Parathyroid adenoma (tissue), 2 donors: ENCODE results near the gene AHSG.
"Not testable (repeated sequence)": the region's sequence is repeated elsewhere in the genome, so short reads cannot be mapped to it uniquely, and the experiment has no call there.

ENCODE experiments used
- H2AFZ ChIP-seq: fragments of 300-600 bp; sonication (generic); one replicate; pipeline ENCODE4 v1.7.0; 2017; ENCODE audit warnings: antibody characterized with exemption, mild to moderate bottlenecking
- H3K27ac ChIP-seq: fragments of 300-600 bp; sonication (generic); one replicate; pipeline ENCODE4 v1.7.0; 2017
- H3K27me3 ChIP-seq: fragments of 300-600 bp; sonication (generic); one replicate; pipeline ENCODE4 v1.7.0; 2017; ENCODE audit warnings: low read length; ENCODE audit not compliant: control insufficient read depth, insufficient read depth
- H3K36me3 ChIP-seq: fragments of 300-600 bp; sonication (generic); one replicate; pipeline ENCODE4 v1.7.0; 2017; ENCODE audit warnings: low read length; ENCODE audit not compliant: control insufficient read depth, insufficient read depth
- H3K4me1 ChIP-seq: fragments of 300-600 bp; sonication (generic); one replicate; pipeline ENCODE4 v1.7.0; 2017; ENCODE audit warnings: control low read depth
- H3K4me2 ChIP-seq: fragments of 300-600 bp; sonication (generic); one replicate; pipeline ENCODE4 v1.7.0; 2017; ENCODE audit warnings: low read length
- H3K4me3 ChIP-seq: fragments of 300-600 bp; sonication (generic); one replicate; pipeline ENCODE4 v1.7.0; 2017; ENCODE audit warnings: low read depth, low read length
- H3K79me2 ChIP-seq: fragments of 300-600 bp; sonication (generic); one replicate; pipeline ENCODE4 v1.7.0; 2017; ENCODE audit warnings: control low read depth
- H3K9ac ChIP-seq: fragments of 300-600 bp; sonication (generic); one replicate; pipeline ENCODE4 v1.7.0; 2017; ENCODE audit warnings: mild to moderate bottlenecking
- H3K9me3 ChIP-seq: fragments of 300-600 bp; sonication (generic); one replicate; pipeline ENCODE4 v1.7.0; 2017; ENCODE audit warnings: low read length; ENCODE audit not compliant: control insufficient read depth
- TF ChIP-seq, protein P1 (sequence below): fragments of 300-600 bp; sonication (generic); IDR thresholded peaks from one replicate; pipeline ENCODE4 v1.7.0; 2017; ENCODE audit warnings: antibody characterized with exemption, mild to moderate bottlenecking
- donor health status: primary hyperparathyroidism.

Gene AHSG, protein sequence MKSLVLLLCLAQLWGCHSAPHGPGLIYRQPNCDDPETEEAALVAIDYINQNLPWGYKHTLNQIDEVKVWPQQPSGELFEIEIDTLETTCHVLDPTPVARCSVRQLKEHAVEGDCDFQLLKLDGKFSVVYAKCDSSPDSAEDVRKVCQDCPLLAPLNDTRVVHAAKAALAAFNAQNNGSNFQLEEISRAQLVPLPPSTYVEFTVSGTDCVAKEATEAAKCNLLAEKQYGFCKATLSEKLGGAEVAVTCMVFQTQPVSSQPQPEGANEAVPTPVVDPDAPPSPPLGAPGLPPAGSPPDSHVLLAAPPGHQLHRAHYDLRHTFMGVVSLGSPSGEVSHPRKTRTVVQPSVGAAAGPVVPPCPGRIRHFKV

DNA sequence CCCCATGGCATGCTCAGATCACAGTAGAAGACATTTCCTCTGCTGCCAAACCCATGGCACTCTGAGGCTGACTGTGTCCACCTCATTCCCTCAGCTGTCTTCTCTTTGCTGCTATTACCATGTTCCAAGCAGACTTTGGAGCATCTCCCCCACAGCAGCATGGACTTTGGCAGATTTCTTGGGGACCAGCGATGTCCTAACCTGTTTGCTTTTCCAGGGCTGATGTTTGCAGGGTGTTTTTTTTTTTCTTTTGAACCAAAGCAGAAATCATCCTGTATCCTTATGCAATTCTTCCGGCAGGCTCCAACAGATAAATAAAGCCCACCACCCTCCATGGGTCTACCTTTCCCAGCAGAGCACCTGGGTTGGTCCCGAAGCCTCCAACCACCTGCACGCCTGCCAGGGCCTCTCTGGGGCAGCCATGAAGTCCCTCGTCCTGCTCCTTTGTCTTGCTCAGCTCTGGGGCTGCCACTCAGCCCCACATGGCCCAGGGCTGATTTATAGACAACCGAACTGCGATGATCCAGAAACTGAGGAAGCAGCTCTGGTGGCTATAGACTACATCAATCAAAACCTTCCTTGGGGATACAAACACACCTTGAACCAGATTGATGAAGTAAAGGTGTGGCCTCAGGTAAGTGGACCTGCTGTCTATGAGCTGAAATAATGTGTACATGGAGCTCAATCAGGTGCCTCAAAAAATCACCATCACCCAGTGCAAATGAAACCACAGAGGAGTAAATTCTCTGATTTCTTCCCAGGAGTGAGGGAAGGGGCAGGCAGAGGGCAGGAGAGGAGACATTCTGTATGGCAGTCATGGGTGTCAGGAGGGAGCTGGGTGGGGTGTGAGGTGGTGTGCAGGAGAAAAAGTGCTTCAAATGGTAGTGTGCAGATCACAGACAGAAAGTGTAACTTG is at the start of gene AHSG:
Gene AHSG, plus strand, starts transcription at position 340 of the 916 bp plus-strand sequence. Its CDS starts 82 bp downstream, at position 422.
- Histone ChIP-seq H3K27me3 (no peaks in the 10 kb centered on the region), H3K36me3 (no peaks in the 10 kb centered on the region), H2AFZ (no peak within 1 kb of the TSS), H3K4me3 (no peak within 1 kb of the TSS), H3K9me3 (no peaks in the 10 kb centered on the region), H3K79me2 (no peaks in the 10 kb centered on the region), H3K4me1 (no peaks in the 10 kb centered on the region), H3K9ac (no peak within 1 kb of the TSS), H3K27ac (no peak within 1 kb of the TSS), H3K4me2 (no peak within 1 kb of the TSS)
- TF ChIP-seq, protein P1, sequence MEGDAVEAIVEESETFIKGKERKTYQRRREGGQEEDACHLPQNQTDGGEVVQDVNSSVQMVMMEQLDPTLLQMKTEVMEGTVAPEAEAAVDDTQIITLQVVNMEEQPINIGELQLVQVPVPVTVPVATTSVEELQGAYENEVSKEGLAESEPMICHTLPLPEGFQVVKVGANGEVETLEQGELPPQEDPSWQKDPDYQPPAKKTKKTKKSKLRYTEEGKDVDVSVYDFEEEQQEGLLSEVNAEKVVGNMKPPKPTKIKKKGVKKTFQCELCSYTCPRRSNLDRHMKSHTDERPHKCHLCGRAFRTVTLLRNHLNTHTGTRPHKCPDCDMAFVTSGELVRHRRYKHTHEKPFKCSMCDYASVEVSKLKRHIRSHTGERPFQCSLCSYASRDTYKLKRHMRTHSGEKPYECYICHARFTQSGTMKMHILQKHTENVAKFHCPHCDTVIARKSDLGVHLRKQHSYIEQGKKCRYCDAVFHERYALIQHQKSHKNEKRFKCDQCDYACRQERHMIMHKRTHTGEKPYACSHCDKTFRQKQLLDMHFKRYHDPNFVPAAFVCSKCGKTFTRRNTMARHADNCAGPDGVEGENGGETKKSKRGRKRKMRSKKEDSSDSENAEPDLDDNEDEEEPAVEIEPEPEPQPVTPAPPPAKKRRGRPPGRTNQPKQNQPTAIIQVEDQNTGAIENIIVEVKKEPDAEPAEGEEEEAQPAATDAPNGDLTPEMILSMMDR, result no peak

DNA sequence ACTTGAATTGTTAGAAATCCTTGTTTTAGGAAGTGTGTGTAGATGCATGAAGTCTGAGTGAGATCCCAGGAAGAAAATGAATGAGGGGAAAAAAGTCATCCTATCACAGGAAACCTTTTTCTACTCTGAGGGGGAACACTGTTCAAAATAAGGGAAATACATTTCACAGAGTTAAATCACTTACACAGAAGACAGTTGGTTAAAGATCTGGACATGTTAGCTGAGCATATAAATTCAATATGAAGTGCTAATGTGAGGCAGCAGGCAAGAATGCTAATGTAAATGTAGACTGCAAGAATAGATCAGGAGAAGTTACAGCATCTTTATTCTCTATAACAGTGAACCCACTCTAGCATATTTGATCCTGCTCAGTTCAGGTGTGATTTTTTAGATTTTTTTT is 48.3 kb upstream of the AHSG start:
- Histone ChIP-seq H3K36me3 (no peaks in the 10 kb centered on the region), H3K27me3 (no peaks in the 10 kb centered on the region), H3K9me3 (no peaks in the 10 kb centered on the region), H3K4me2 (no peak overlapping the region), H3K79me2 (peaks cover 17% of the 10 kb centered on the region), H2AFZ (no peak overlapping the region), H3K9ac (peak overlapping the region; percentile 10), H3K4me1 (peaks cover 11% of the 10 kb centered on the region), H3K27ac (no peak overlapping the region), H3K4me3 (no peak overlapping the region)
- TF ChIP-seq, protein P1, result no peak

DNA sequence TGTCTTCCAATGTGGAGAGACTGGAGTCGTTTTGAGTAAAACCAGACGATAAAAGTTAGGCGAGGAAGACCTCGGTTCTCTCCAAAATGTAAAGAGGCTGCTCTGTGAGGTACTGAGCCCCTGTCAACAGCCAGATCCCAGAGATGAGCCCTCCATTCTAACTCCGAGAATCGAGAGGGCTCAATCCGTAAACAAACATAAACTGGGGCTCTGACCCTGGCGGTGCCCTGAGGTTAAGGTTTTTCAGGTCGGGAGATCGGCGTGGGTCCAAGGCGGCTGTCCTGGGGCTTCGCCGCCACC is 46.1 kb upstream of the AHSG start:
- H3K36me3 ChIP-seq, result no peaks in the 10 kb centered on the region
- peak overlapping the region; percentile 65 for H3K9ac ChIP-seq
- H3K4me2 ChIP-seq, result peak overlapping the region; percentile 79
- peak overlapping the region; percentile 93 for H3K4me3 ChIP-seq
- H3K27ac ChIP-seq, result peak overlapping the region; percentile 80
- H3K9me3 ChIP-seq, result no peaks in the 10 kb centered on the region
- peaks cover 11% of the 10 kb centered on the region for H3K4me1 ChIP-seq
- TF ChIP-seq, protein P1, result no peak
- no peaks in the 10 kb centered on the region for H3K27me3 ChIP-seq
- H2AFZ ChIP-seq, result peak overlapping the region; percentile 89
- H3K79me2 ChIP-seq, result peaks cover 17% of the 10 kb centered on the region

DNA sequence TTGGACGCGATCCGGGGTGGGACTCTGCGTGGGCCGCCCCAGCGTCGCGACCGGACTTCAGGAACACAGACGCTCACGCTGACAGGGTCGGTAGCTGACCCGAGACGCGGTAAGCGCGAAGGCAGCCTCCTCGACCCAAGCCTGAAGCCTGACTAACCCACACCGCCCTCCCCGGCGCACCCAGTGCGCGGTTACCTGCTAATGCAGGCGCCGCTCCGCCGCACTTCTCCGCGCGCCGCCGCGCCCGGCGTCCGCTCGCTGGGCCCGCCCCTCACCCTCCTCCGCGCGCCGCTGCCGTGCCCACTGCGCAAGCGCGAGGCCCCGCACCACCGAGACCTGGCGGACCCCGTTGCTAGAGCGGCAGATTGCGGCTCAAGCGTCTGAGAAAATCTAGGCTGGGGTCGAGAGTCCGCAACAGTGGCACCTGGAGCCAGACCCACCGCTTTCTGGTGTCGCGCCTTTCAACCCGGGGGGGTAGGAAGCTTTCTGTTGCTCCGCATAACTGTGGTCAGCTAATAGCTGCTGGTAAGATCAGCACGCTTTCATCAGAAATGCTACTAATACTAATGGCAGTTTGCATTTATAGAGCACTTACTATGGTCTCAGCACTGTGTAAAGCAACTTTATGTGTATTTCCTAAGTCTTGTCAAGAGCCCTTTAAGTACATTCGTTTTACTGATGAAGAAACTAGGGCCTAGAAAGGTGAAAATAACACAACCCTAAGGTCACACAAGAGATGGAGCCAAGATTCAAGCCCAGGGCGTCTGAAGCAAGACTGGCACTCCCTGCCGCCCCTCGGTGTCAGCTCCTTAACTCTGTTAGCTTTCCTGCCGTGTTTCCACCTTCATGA is 45.6 kb upstream of the AHSG start, which contains the start of gene TBCCD1:
Gene TBCCD1, minus strand, starts transcription at position 268 of the 850 bp plus-strand sequence. CDS start 3,010 bp downstream, outside the sequence.
- no peaks in the 10 kb centered on the region for H3K27me3 ChIP-seq
- peaks cover 11% of the 10 kb centered on the region for H3K4me1 ChIP-seq
- H3K36me3 ChIP-seq, result no peaks in the 10 kb centered on the region
- no peaks in the 10 kb centered on the region for H3K9me3 ChIP-seq
- H3K4me2 ChIP-seq, result peak within 1 kb of the TSS; percentile 79
- H2AFZ ChIP-seq, result peak within 1 kb of the TSS; percentile 89
- TF ChIP-seq, protein P1, result no peak
- peak within 1 kb of the TSS; percentile 93 for H3K4me3 ChIP-seq
- peaks cover 17% of the 10 kb centered on the region for H3K79me2 ChIP-seq
- peak within 1 kb of the TSS; percentile 67 for H3K9ac ChIP-seq
- peak within 1 kb of the TSS; percentile 80 for H3K27ac ChIP-seq

DNA sequence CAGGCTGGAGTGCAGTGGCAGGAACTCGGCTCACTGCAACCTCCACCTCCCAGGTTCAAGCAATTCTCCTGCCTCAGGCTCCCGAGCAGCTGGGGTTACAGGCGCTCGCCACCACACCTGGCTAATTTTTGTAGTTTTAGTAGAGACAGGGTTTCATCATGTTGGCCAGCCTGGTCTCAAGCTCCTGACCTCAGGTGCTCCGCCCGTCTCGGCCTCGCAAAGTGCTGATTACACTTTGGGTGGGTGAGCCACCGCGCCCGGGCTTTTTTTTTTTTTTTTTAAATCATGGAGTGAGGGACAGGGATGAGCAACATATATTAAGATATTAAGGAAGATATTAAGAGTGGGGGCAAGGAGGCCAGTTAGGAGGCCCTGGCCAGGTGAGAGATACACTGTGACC is 43.5 kb upstream of the AHSG start:
- peak overlapping the region; percentile 60 for H2AFZ ChIP-seq
- H3K9ac ChIP-seq, H3K27me3 ChIP-seq, H3K27ac ChIP-seq, H3K9me3 ChIP-seq, H3K36me3 ChIP-seq: not testable (repeated sequence)
- peak overlapping the region; percentile 71 for H3K4me2 ChIP-seq
- H3K4me3 ChIP-seq, result peak overlapping the region; percentile 97
- peaks cover 11% of the 10 kb centered on the region for H3K4me1 ChIP-seq
- peaks cover 17% of the 10 kb centered on the region for H3K79me2 ChIP-seq
